Ovary (tissue), 9 donors: ENCODE results near the gene RSBN1L. TPM values are rescaled to one million over a fixed set of nuclear protein-coding genes. Genes with fewer than 3 reads are reported as not detected.

ENCODE experiments used
- DNase-seq, 5 donors: peaks; one replicate each; pipeline ENCODE4 v3.0.0-alpha.2; 2019 to 2020
- H3K27ac ChIP-seq, 2 donors: fragments of 200-600 bp; one replicate each; pipeline versions ENCODE4 v1.5.1 to v1.8.0; 2019 to 2022
- H3K27me3 ChIP-seq: fragments of 200-600 bp; one replicate; pipeline ENCODE4 v1.8.0; 2022
- H3K36me3 ChIP-seq: fragments of 200-600 bp; sonication (generic); one replicate; pipeline ENCODE4 v1.5.1; 2019
- H3K4me1 ChIP-seq: one replicate; pipeline ENCODE4 v1.8.1; 2013; ENCODE audit warnings: mild to moderate bottlenecking, moderate library complexity; ENCODE audit not compliant: insufficient read depth
- H3K4me3 ChIP-seq: fragments of 200-600 bp; sonication (generic); one replicate; pipeline ENCODE4 v1.5.1; 2017
- H3K9me3 ChIP-seq, 2 donors: fragments of 200-600 bp in 1 of 2; sonication (generic) in 1 of 2; one replicate each; pipeline versions ENCODE4 v1.5.1 to v1.8.1; 2013 to 2019; ENCODE audit warnings: mild to moderate bottlenecking in 1 of 2, moderate library complexity in 1 of 2
- EP300 ChIP-seq: sonication (generic); formaldehyde crosslinking; IDR thresholded peaks from one replicate; pipeline ENCODE4 v1.6.1; 2017; ENCODE audit warnings: antibody characterized with exemption
- POLR2A ChIP-seq: fragments of 450-650 bp; IDR thresholded peaks from one replicate; pipeline ENCODE4 v1.6.1; 2017; ENCODE audit warnings: antibody characterized with exemption, mild to moderate bottlenecking, moderate library complexity
- WGBS, 3 donors: extraction: QIAGEN DNeasy Blood & Tissue Kit in 1 of 3; methylation state at CpG; one replicate each; pipeline versions ENCODE4 v1.1.5 to v1.1.7; 2013 to 2017; 5-methylcytosine and 5-hydroxymethylcytosine counted together
- intact Hi-C, 4 donors: fragments of 100-400 bp; cut with DNase I; formaldehyde crosslinking; loops; one replicate each; pipeline versions ENCODE4 v1.11.0 to v1.15.1; 2022 to 2023
- polyA plus RNA-seq, 2 donors: library from polyadenylated mRNA; stranded (reverse); fragments of 200-250 nt in 1 of 2; fragments of 350-450 nt in 1 of 2; fragmentation: Illumina TruSeq in 1 of 2; extraction: RNeasy Lipid Tissue Mini Kit (QIAGEN cat#74804) in 1 of 2; gene quantifications; one replicate each; pipeline ENCODE4 v1.2.3, GENCODE V29; 2013 to 2014
- total RNA-seq, 7 donors: library from RNA; depleted of rRNA in 2 of 7; stranded (reverse); fragments of >200 nt in 2 of 7; fragmentation: NEBNext Ultra II Directional in 3 of 7; extraction: Animal tissue kit (Norgen Biotek cat#: 25700) in 3 of 7; gene quantifications; one replicate each; pipeline versions ENCODE4 v1.1.0 to v1.2.4, GENCODE V29; 2016 to 2023
- TF ChIP-seq, protein P1 (sequence below), 3 donors: fragments of 450-650 bp in 2 of 3; fragments of 200-600 bp in 1 of 3; IDR thresholded peaks; one replicate each; pipeline versions ENCODE4 v1.5.1 to v1.8.0; 2016 to 2022; ENCODE audit warnings: antibody characterized with exemption in 3 of 3, mild to moderate bottlenecking in 1 of 3
- donor health status: DM: no; HTN: no; CAD: no; lungs with moderate emphysema.
- donor health status: DM: no; HTN: no; CAD: no.
- donor health status: Bipolar disorder and iron deficiency.
- donor health status: DM: yes; HTN: yes; CAD: no.
- donor health status: DM: no; HTN: no; CAD: no.
- donor health status: DM: yes; HTN: yes; CAD: no.

Gene RSBN1L
- total and polyA plus RNA-seq, 9 donors, result 12.4 to 28.3 (median 24.1) TPM

DNA sequence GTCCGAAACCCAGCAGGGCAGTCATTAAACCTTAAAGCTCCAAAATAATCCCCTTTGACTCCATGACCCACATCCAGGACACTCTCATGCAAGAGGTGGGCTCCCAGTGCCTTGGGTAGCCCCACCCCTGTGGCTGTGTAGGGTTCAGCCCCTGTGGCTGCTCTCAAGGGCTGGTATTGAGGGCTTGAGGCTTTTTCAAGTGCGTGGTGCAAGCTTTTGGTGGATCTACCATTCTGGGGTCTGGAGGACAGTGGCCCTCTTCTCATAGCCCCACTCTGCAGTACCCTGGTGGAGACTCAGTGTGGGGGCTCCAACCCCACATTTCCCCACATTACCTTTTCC lies 50.5 kb downstream of the RSBN1L start:
- Histone ChIP-seq H3K27me3 (no peaks in the 10 kb centered on the region), H3K4me3 (no peak overlapping the region), H3K27ac (no peak overlapping the region), H3K36me3 (no peaks in the 10 kb centered on the region), H3K9me3 (no peaks in the 10 kb centered on the region), H3K4me1 (no peaks in the 10 kb centered on the region)
- WGBS, 3 donors, result 90 to 100% (median 98%) methylated on average over 2 of the region's 2 CpGs
- TF ChIP-seq, protein P1, sequence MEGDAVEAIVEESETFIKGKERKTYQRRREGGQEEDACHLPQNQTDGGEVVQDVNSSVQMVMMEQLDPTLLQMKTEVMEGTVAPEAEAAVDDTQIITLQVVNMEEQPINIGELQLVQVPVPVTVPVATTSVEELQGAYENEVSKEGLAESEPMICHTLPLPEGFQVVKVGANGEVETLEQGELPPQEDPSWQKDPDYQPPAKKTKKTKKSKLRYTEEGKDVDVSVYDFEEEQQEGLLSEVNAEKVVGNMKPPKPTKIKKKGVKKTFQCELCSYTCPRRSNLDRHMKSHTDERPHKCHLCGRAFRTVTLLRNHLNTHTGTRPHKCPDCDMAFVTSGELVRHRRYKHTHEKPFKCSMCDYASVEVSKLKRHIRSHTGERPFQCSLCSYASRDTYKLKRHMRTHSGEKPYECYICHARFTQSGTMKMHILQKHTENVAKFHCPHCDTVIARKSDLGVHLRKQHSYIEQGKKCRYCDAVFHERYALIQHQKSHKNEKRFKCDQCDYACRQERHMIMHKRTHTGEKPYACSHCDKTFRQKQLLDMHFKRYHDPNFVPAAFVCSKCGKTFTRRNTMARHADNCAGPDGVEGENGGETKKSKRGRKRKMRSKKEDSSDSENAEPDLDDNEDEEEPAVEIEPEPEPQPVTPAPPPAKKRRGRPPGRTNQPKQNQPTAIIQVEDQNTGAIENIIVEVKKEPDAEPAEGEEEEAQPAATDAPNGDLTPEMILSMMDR (IDR thresholded peaks at IDR 0.05), result no peak
- no peak for TF ChIP-seq EP300
- TF ChIP-seq POLR2A, result no peak
- intact Hi-C loops, result no loop called here
- DNase-seq, result no peak

- no peaks in the 10 kb centered on the region for H3K36me3 ChIP-seq
- H3K27me3 ChIP-seq, result no peaks in the 10 kb centered on the region
- DNase-seq, result no peak
- H3K27ac ChIP-seq, result no peak overlapping the region
- intact Hi-C loops, result no loop called here
- H3K4me1 ChIP-seq, result no peaks in the 10 kb centered on the region
- H3K9me3 ChIP-seq, result no peaks in the 10 kb centered on the region
- 33 to 56% (median 42%) methylated on average over 2 of the region's 2 CpGs for WGBS, 3 donors
- TF ChIP-seq POLR2A, result no peak
- TF ChIP-seq EP300, result no peak
- TF ChIP-seq, protein P1 (IDR thresholded peaks at IDR 0.05), result no peak
- no peak overlapping the region for H3K4me3 ChIP-seq
These were observed 50.9 kb downstream of the RSBN1L start for GRCh38 chr7:77747178-77747577.

GRCh38 chr7:77747718-77748117 lies 51.5 kb downstream of the RSBN1L start:
- no peaks in the 10 kb centered on the region for H3K4me1 ChIP-seq
- TF ChIP-seq POLR2A, result no peak
- TF ChIP-seq EP300, result no peak
- TF ChIP-seq, protein P1 (IDR thresholded peaks at IDR 0.05), result no peak
- H3K27ac ChIP-seq, result no peak overlapping the region
- H3K4me3 ChIP-seq, result no peak overlapping the region
- H3K9me3 ChIP-seq, result no peaks in the 10 kb centered on the region
- WGBS, 3 donors, result 87 to 95% (median 90%) methylated on average over 1 of the region's 1 CpG
- intact Hi-C loops, result no loop called here
- H3K27me3 ChIP-seq, result no peaks in the 10 kb centered on the region
- no peaks in the 10 kb centered on the region for H3K36me3 ChIP-seq
- no peak for DNase-seq

GRCh38 chr7:77752016-77752415 lies 55.8 kb downstream of the RSBN1L start:
- intact Hi-C loops, result no loop called here
- H3K4me1 ChIP-seq, result no peaks in the 10 kb centered on the region
- DNase-seq, result no peak

More at GRCh38 chr7:77752016-77752415, 55.8 kb downstream of the RSBN1L start:
- TF ChIP-seq POLR2A (no peak), EP300 (no peak)
- TF ChIP-seq, protein P1 (IDR thresholded peaks at IDR 0.05), result no peak
- Histone ChIP-seq H3K4me3 (no peak overlapping the region), H3K27me3 (no peaks in the 10 kb centered on the region), H3K9me3 (no peaks in the 10 kb centered on the region), H3K27ac (no peak overlapping the region), H3K36me3 (no peaks in the 10 kb centered on the region)
- WGBS, 3 donors, result 83 to 86% (median 84%) methylated on average over 2 of the region's 2 CpGs
